ENCODE measurements around the gene S1PR4.
"Not testable (repeated sequence)": the region's sequence is repeated elsewhere in the genome, so short reads cannot be mapped to it uniquely, and the experiment has no call there.

The S1PR4 gene

GRCh38 chr19:3196064-3196932, 17.7 kb downstream of the S1PR4 start:
- DNase-seq: no peak

- DNase-seq: no peak
These were observed 18.3 kb downstream of the S1PR4 start for GRCh38 chr19:3196933-3197205.

GRCh38 chr19:3198901-3199700, 20.5 kb downstream of the S1PR4 start:
- DNase-seq: no peak

GRCh38 chr19:3201072-3201700, 22.6 kb downstream of the S1PR4 start:
- DNase-seq: no peak

- DNase-seq: no peak
These were observed 23.3 kb downstream of the S1PR4 start for GRCh38 chr19:3201911-3202310.

GRCh38 chr19:3202346-3202745, 23.8 kb downstream of the S1PR4 start:
- no peak for DNase-seq

- DNase-seq: not testable (repeated sequence)
These were observed 24.3 kb downstream of the S1PR4 start for GRCh38 chr19:3202895-3203294.

- no peak for DNase-seq
These were observed 25.5 kb downstream of the S1PR4 start for GRCh38 chr19:3203805-3204645.

- no peak for DNase-seq
These were observed 26.2 kb downstream of the S1PR4 start for GRCh38 chr19:3204646-3205275.

- no peak for DNase-seq
These were observed 27.8 kb downstream of the S1PR4 start for GRCh38 chr19:3206216-3206953.

GRCh38 chr19:3207461-3208242, 29.1 kb downstream of the S1PR4 start:
- DNase-seq: no peak

GRCh38 chr19:3208317-3209207, 30.0 kb downstream of the S1PR4 start:
- DNase-seq: no peak

- DNase-seq: peak; percentile 69
These were observed 31.9 kb downstream of the S1PR4 start for GRCh38 chr19:3210347-3211017.

- DNase-seq: no peak
These were observed 32.6 kb downstream of the S1PR4 start for GRCh38 chr19:3211191-3211590.

GRCh38 chr19:3213159-3213558, 34.6 kb downstream of the S1PR4 start:
- no peak for DNase-seq

GRCh38 chr19:3216874-3217273, 38.3 kb downstream of the S1PR4 start:
- DNase-seq: no peak

- DNase-seq: no peak
These were observed 42.0 kb downstream of the S1PR4 start for GRCh38 chr19:3220576-3220975.

GRCh38 chr19:3221576-3221975, 43.0 kb downstream of the S1PR4 start:
- not testable (repeated sequence) for DNase-seq

GRCh38 chr19:3222709-3223108, 44.1 kb downstream of the S1PR4 start:
- no peak for DNase-seq

Data from activated T-cell treated with anti-CD3 and anti-CD28 coated beads for 4 hours (primary cell).